Muscle of leg (tissue), 11 donors: ENCODE measurements around the gene RBM4B. TPM values are rescaled to one million over a fixed set of nuclear protein-coding genes. Genes with fewer than 3 reads are reported as not detected.
A peak's percentile ranks its signal among the peaks of the same experiment; 100 is the strongest.

Experiments
- DNase-seq: peaks from one replicate; pipeline ENCODE4 v3.0.0; 2013
- H3K27ac ChIP-seq: one replicate; pipeline ENCODE4 v1.5.1; 2013; ENCODE audit warnings: mild to moderate bottlenecking, low read length, control low read depth
- H3K27me3 ChIP-seq: one replicate; pipeline ENCODE4 v1.6.1; 2013; ENCODE audit warnings: low read length; ENCODE audit not compliant: control insufficient read depth, insufficient read depth
- H3K36me3 ChIP-seq: one replicate; pipeline ENCODE4 v1.6.1; 2013; ENCODE audit warnings: low read length; ENCODE audit not compliant: control insufficient read depth, insufficient read depth
- H3K4me1 ChIP-seq: one replicate; pipeline ENCODE4 v1.6.1; 2013; ENCODE audit warnings: low read length; ENCODE audit not compliant: control insufficient read depth, insufficient read depth
- H3K4me3 ChIP-seq: one replicate; pipeline ENCODE4 v1.5.1; 2013; ENCODE audit warnings: low read length, control low read depth
- H3K9me3 ChIP-seq: replicated peaks from 2 replicates; pipeline ENCODE4 v1.6.1; 2013; ENCODE audit warnings: low read depth, low read length; ENCODE audit not compliant: control insufficient read depth
- WGBS: methylation state at CpG from one replicate; pipeline ENCODE4 v1.1.5; 2013; ENCODE audit warnings: missing lambda C conversion rate; ENCODE audit not compliant: insufficient coverage; 5-methylcytosine and 5-hydroxymethylcytosine counted together
- polyA plus RNA-seq, 8 donors: library from polyadenylated mRNA; unstranded; fragments of 120-200 nt; gene quantifications; one replicate each; pipeline versions ENCODE4 v1.2.1 to v1.2.3, GENCODE V29; 2013; ENCODE audit warnings: inconsistent platforms in 1 of 8, low replicate concordance in 1 of 8; ENCODE audit not compliant: insufficient read length in 8 of 8, insufficient read depth in 1 of 8
- total RNA-seq: library from RNA; stranded (reverse); fragments of 120-200 nt; gene quantifications from one replicate; pipeline ENCODE4 v1.2.4, GENCODE V29; 2013

The RBM4B gene
- total and polyA plus RNA-seq, 9 donors = 26.7 to 42.8 (median 31.1) TPM

- no peaks in the 10 kb centered on the region for H3K27me3 ChIP-seq
- H3K27ac ChIP-seq = no peak overlapping the region
- no peaks in the 10 kb centered on the region for H3K9me3 ChIP-seq
- peaks cover 67% of the 10 kb centered on the region for H3K36me3 ChIP-seq
- no CpG with 5 or more reads among the region's 2 CpGs for WGBS
- H3K4me1 ChIP-seq = no peaks in the 10 kb centered on the region
- no peak overlapping the region for H3K4me3 ChIP-seq
- no peak for DNase-seq
These were observed 48.3 kb downstream of the RBM4B start for GRCh38 chr11:66629356-66629755.

GRCh38 chr11:66628061-66628603, 49.6 kb downstream of the RBM4B start:
- Histone ChIP-seq H3K27ac (no peak overlapping the region), H3K36me3 (peaks cover 71% of the 10 kb centered on the region), H3K27me3 (no peaks in the 10 kb centered on the region), H3K4me3 (no peak overlapping the region), H3K4me1 (no peaks in the 10 kb centered on the region), H3K9me3 (no peaks in the 10 kb centered on the region)
- WGBS = 97% methylated on average over 3 of the region's 7 CpGs
- no peak for DNase-seq

GRCh38 chr11:66626926-66627325, 50.8 kb downstream of the RBM4B start:
- Histone ChIP-seq H3K9me3 (no peaks in the 10 kb centered on the region), H3K36me3 (peaks cover 74% of the 10 kb centered on the region), H3K27me3 (no peaks in the 10 kb centered on the region), H3K4me1 (no peaks in the 10 kb centered on the region), H3K4me3 (no peak overlapping the region), H3K27ac (no peak overlapping the region)
- WGBS = 100% methylated on average over 3 of the region's 7 CpGs
- no peak for DNase-seq

GRCh38 chr11:66626382-66626781, 51.3 kb downstream of the RBM4B start:
- DNase-seq = no peak
- H3K4me1 ChIP-seq = no peaks in the 10 kb centered on the region
- H3K4me3 ChIP-seq = no peak overlapping the region
- WGBS = 95% methylated on average over 25 of the region's 25 CpGs
- H3K27ac ChIP-seq = no peak overlapping the region
- H3K27me3 ChIP-seq = no peaks in the 10 kb centered on the region
- peaks cover 73% of the 10 kb centered on the region for H3K36me3 ChIP-seq
- no peaks in the 10 kb centered on the region for H3K9me3 ChIP-seq

GRCh38 chr11:66625752-66626149, 51.9 kb downstream of the RBM4B start:
- H3K4me3 ChIP-seq = no peak overlapping the region
- no peaks in the 10 kb centered on the region for H3K27me3 ChIP-seq
- 85% methylated on average over 6 of the region's 9 CpGs for WGBS
- peaks cover 3% of the 10 kb centered on the region for H3K4me1 ChIP-seq
- no peak for DNase-seq
- H3K27ac ChIP-seq = no peak overlapping the region
- H3K9me3 ChIP-seq = no peaks in the 10 kb centered on the region
- peaks cover 77% of the 10 kb centered on the region for H3K36me3 ChIP-seq

- Histone ChIP-seq H3K36me3 (peaks cover 77% of the 10 kb centered on the region), H3K4me3 (no peak overlapping the region), H3K4me1 (peaks cover 4% of the 10 kb centered on the region), H3K27me3 (no peaks in the 10 kb centered on the region), H3K27ac (no peak overlapping the region), H3K9me3 (no peaks in the 10 kb centered on the region)
- WGBS = 94% methylated on average over 26 of the region's 26 CpGs
- no peak for DNase-seq
These were observed 52.5 kb downstream of the RBM4B start for GRCh38 chr11:66625041-66625751.

- DNase-seq = no peak
- H3K4me1 ChIP-seq = peaks cover 4% of the 10 kb centered on the region
- no peaks in the 10 kb centered on the region for H3K27me3 ChIP-seq
These were observed 53.2 kb downstream of the RBM4B start for GRCh38 chr11:66624450-66624849.

GRCh38 chr11:66619080-66619554, 58.6 kb downstream of the RBM4B start:
- Histone ChIP-seq H3K4me3 (peak overlapping the region; percentile 78), H3K9me3 (no peaks in the 10 kb centered on the region), H3K4me1 (peaks cover 27% of the 10 kb centered on the region), H3K27ac (peak overlapping the region; percentile 59), H3K36me3 (peaks cover 33% of the 10 kb centered on the region), H3K27me3 (no peaks in the 10 kb centered on the region)
- 66% methylated on average over 3 of the region's 4 CpGs for WGBS
- DNase-seq = peak; percentile 67

More at GRCh38 chr11:66624450-66624849, 53.2 kb downstream of the RBM4B start:
- Histone ChIP-seq H3K9me3 (no peaks in the 10 kb centered on the region), H3K27ac (no peak overlapping the region), H3K36me3 (peaks cover 71% of the 10 kb centered on the region), H3K4me3 (no peak overlapping the region)
- 68% methylated on average over 16 of the region's 16 CpGs for WGBS

GRCh38 chr11:66617155-66617834, 60.4 kb downstream of the RBM4B start:
- no peak for DNase-seq
- whole genome bisulfite sequencing = under 1% methylated on average over 22 of the region's 38 CpGs
- H3K27me3 ChIP-seq = no peaks in the 10 kb centered on the region
- H3K36me3 ChIP-seq = peaks cover 19% of the 10 kb centered on the region
- H3K9me3 ChIP-seq = no peaks in the 10 kb centered on the region
- peak overlapping the region; percentile 99 for H3K27ac ChIP-seq
- peaks cover 27% of the 10 kb centered on the region for H3K4me1 ChIP-seq
- H3K4me3 ChIP-seq = peak overlapping the region; percentile 78
